ENCODE results near the gene AATK.

GRCh38 chr17:81148986-81149533 is 17.0 kb downstream of the AATK start:
- TF ChIP-seq CTCF (IDR thresholded peaks at IDR 0.05; ENCODE audit: low read depth, low read length, poor library complexity, severe bottlenecking) (no peak), EZH2phosphoT487 (IDR thresholded peaks at IDR 0.05; ENCODE audit: borderline replicate concordance, low read length) (no peak)
